ENCODE measurements around the gene EPB41L4A.
A peak's percentile ranks its signal among the peaks of the same experiment; 100 is the strongest.

The EPB41L4A gene

GRCh38 chr5:112384523-112384922 is 34.6 kb downstream of the EPB41L4A start:
- Histone ChIP-seq H3K4me1 (ENCODE audit: control insufficient read depth in 5 of 5, insufficient read depth in 5 of 5, low read length in 5 of 5) (peaks cover 0 to 31% (median 14%) of the 10 kb centered on the region in 5 donors), H3K9ac (ENCODE audit: low read length in 5 of 5) (no peak overlapping the region), H3K36me3 (ENCODE audit: control insufficient read depth in 5 of 5, insufficient read depth in 5 of 5, low read length in 5 of 5) (no peaks in the 10 kb centered on the region), H3K27me3 (ENCODE audit: control insufficient read depth in 5 of 5, insufficient read depth in 4 of 5, low read length in 5 of 5) (no peaks in the 10 kb centered on the region), H3K27ac (ENCODE audit: low read depth, low read length) (no peak overlapping the region), H3K4me3 (ENCODE audit: low read depth in 1 of 5, low read length in 5 of 5) (no peak overlapping the region), H3K9me3 (ENCODE audit: control insufficient read depth in 5 of 5, low read length in 5 of 5) (no peaks in the 10 kb centered on the region)

- Histone ChIP-seq H3K4me1 (ENCODE audit: control insufficient read depth in 5 of 5, insufficient read depth in 5 of 5, low read length in 5 of 5) (peaks cover 0 to 28% (median 14%) of the 10 kb centered on the region in 5 donors), H3K9me3 (ENCODE audit: control insufficient read depth in 5 of 5, low read length in 5 of 5) (no peaks in the 10 kb centered on the region), H3K36me3 (ENCODE audit: control insufficient read depth in 5 of 5, insufficient read depth in 5 of 5, low read length in 5 of 5) (no peaks in the 10 kb centered on the region), H3K27me3 (ENCODE audit: control insufficient read depth in 5 of 5, insufficient read depth in 4 of 5, low read length in 5 of 5) (no peaks in the 10 kb centered on the region), H3K9ac (ENCODE audit: low read length in 5 of 5) (no peak overlapping the region), H3K27ac (ENCODE audit: low read depth, low read length) (no peak overlapping the region), H3K4me3 (ENCODE audit: low read depth in 1 of 5, low read length in 5 of 5) (no peak overlapping the region)
These were observed 36.2 kb downstream of the EPB41L4A start for GRCh38 chr5:112382886-112383285.

- H3K9me3 ChIP-seq (ENCODE audit: control insufficient read depth in 5 of 5, low read length in 5 of 5): no peaks in the 10 kb centered on the region
- H3K27me3 ChIP-seq (ENCODE audit: control insufficient read depth in 5 of 5, insufficient read depth in 4 of 5, low read length in 5 of 5): no peaks in the 10 kb centered on the region
- H3K9ac ChIP-seq (ENCODE audit: low read length in 5 of 5): no peak overlapping the region
- no peak overlapping the region for H3K27ac ChIP-seq (ENCODE audit: low read depth, low read length)
- H3K36me3 ChIP-seq (ENCODE audit: control insufficient read depth in 5 of 5, insufficient read depth in 5 of 5, low read length in 5 of 5): no peaks in the 10 kb centered on the region
- peaks cover 0 to 28% (median 14%) of the 10 kb centered on the region in 5 donors for H3K4me1 ChIP-seq (ENCODE audit: control insufficient read depth in 5 of 5, insufficient read depth in 5 of 5, low read length in 5 of 5)
- H3K4me3 ChIP-seq (ENCODE audit: low read depth in 1 of 5, low read length in 5 of 5): no peak overlapping the region
These were observed 37.6 kb downstream of the EPB41L4A start for GRCh38 chr5:112381521-112381920.

- Histone ChIP-seq H3K27me3 (ENCODE audit: control insufficient read depth in 5 of 5, insufficient read depth in 4 of 5, low read length in 5 of 5) (no peaks in the 10 kb centered on the region), H3K4me3 (ENCODE audit: low read depth in 1 of 5, low read length in 5 of 5) (no peak overlapping the region), H3K4me1 (ENCODE audit: control insufficient read depth in 5 of 5, insufficient read depth in 5 of 5, low read length in 5 of 5) (peaks cover 0 to 34% (median 14%) of the 10 kb centered on the region in 5 donors), H3K27ac (ENCODE audit: low read depth, low read length) (no peak overlapping the region), H3K36me3 (ENCODE audit: control insufficient read depth in 5 of 5, insufficient read depth in 5 of 5, low read length in 5 of 5) (no peaks in the 10 kb centered on the region), H3K9me3 (ENCODE audit: control insufficient read depth in 5 of 5, low read length in 5 of 5) (no peaks in the 10 kb centered on the region), H3K9ac (ENCODE audit: low read length in 5 of 5) (no peak overlapping the region)
These were observed 39.3 kb downstream of the EPB41L4A start for GRCh38 chr5:112379542-112380325.

- Histone ChIP-seq H3K27ac (ENCODE audit: low read depth, low read length) (no peak overlapping the region), H3K27me3 (ENCODE audit: control insufficient read depth in 5 of 5, insufficient read depth in 4 of 5, low read length in 5 of 5) (no peaks in the 10 kb centered on the region), H3K36me3 (ENCODE audit: control insufficient read depth in 5 of 5, insufficient read depth in 5 of 5, low read length in 5 of 5) (no peaks in the 10 kb centered on the region), H3K9me3 (ENCODE audit: control insufficient read depth in 5 of 5, low read length in 5 of 5) (no peaks in the 10 kb centered on the region), H3K9ac (ENCODE audit: low read length in 5 of 5) (no peak overlapping the region), H3K4me1 (ENCODE audit: control insufficient read depth in 5 of 5, insufficient read depth in 5 of 5, low read length in 5 of 5) (peaks cover 0 to 28% (median 14%) of the 10 kb centered on the region in 5 donors), H3K4me3 (ENCODE audit: low read depth in 1 of 5, low read length in 5 of 5) (no peak overlapping the region)
These were observed 44.3 kb downstream of the EPB41L4A start for GRCh38 chr5:112374818-112375217.

GRCh38 chr5:112374356-112374755 is 44.7 kb downstream of the EPB41L4A start:
- no peak overlapping the region for H3K27ac ChIP-seq (ENCODE audit: low read depth, low read length)
- no peak overlapping the region for H3K4me3 ChIP-seq (ENCODE audit: low read depth in 1 of 5, low read length in 5 of 5)
- H3K9ac ChIP-seq (ENCODE audit: low read length in 5 of 5): no peak overlapping the region
- no peaks in the 10 kb centered on the region for H3K36me3 ChIP-seq (ENCODE audit: control insufficient read depth in 5 of 5, insufficient read depth in 5 of 5, low read length in 5 of 5)
- H3K9me3 ChIP-seq (ENCODE audit: control insufficient read depth in 5 of 5, low read length in 5 of 5): no peaks in the 10 kb centered on the region
- H3K4me1 ChIP-seq (ENCODE audit: control insufficient read depth in 5 of 5, insufficient read depth in 5 of 5, low read length in 5 of 5): peaks cover 0 to 28% (median 13%) of the 10 kb centered on the region in 5 donors
- H3K27me3 ChIP-seq (ENCODE audit: control insufficient read depth in 5 of 5, insufficient read depth in 4 of 5, low read length in 5 of 5): no peaks in the 10 kb centered on the region

GRCh38 chr5:112373885-112374284 is 45.2 kb downstream of the EPB41L4A start:
- Histone ChIP-seq H3K27ac (ENCODE audit: low read depth, low read length) (no peak overlapping the region), H3K36me3 (ENCODE audit: control insufficient read depth in 5 of 5, insufficient read depth in 5 of 5, low read length in 5 of 5) (no peaks in the 10 kb centered on the region), H3K4me1 (ENCODE audit: control insufficient read depth in 5 of 5, insufficient read depth in 5 of 5, low read length in 5 of 5) (peaks cover 0 to 31% (median 13%) of the 10 kb centered on the region in 5 donors), H3K27me3 (ENCODE audit: control insufficient read depth in 5 of 5, insufficient read depth in 4 of 5, low read length in 5 of 5) (no peaks in the 10 kb centered on the region), H3K9me3 (ENCODE audit: control insufficient read depth in 5 of 5, low read length in 5 of 5) (no peaks in the 10 kb centered on the region), H3K4me3 (ENCODE audit: low read depth in 1 of 5, low read length in 5 of 5) (no peak overlapping the region), H3K9ac (ENCODE audit: low read length in 5 of 5) (no peak overlapping the region)

GRCh38 chr5:112372543-112372942 is 46.5 kb downstream of the EPB41L4A start:
- Histone ChIP-seq H3K4me1 (ENCODE audit: control insufficient read depth in 5 of 5, insufficient read depth in 5 of 5, low read length in 5 of 5) (peaks cover 0 to 42% (median 13%) of the 10 kb centered on the region in 5 donors), H3K4me3 (ENCODE audit: low read depth in 1 of 5, low read length in 5 of 5) (no peak overlapping the region), H3K27me3 (ENCODE audit: control insufficient read depth in 5 of 5, insufficient read depth in 4 of 5, low read length in 5 of 5) (no peaks in the 10 kb centered on the region), H3K27ac (ENCODE audit: low read depth, low read length) (no peak overlapping the region), H3K9me3 (ENCODE audit: control insufficient read depth in 5 of 5, low read length in 5 of 5) (no peaks in the 10 kb centered on the region), H3K9ac (ENCODE audit: low read length in 5 of 5) (no peak overlapping the region), H3K36me3 (ENCODE audit: control insufficient read depth in 5 of 5, insufficient read depth in 5 of 5, low read length in 5 of 5) (no peaks in the 10 kb centered on the region)

- no peak overlapping the region for H3K27ac ChIP-seq (ENCODE audit: low read depth, low read length)
- H3K9ac ChIP-seq (ENCODE audit: low read length in 5 of 5): no peak overlapping the region
- H3K27me3 ChIP-seq (ENCODE audit: control insufficient read depth in 5 of 5, insufficient read depth in 4 of 5, low read length in 5 of 5): no peaks in the 10 kb centered on the region
- H3K4me1 ChIP-seq (ENCODE audit: control insufficient read depth in 5 of 5, insufficient read depth in 5 of 5, low read length in 5 of 5): peaks cover 0 to 54% (median 13%) of the 10 kb centered on the region in 5 donors
- no peaks in the 10 kb centered on the region for H3K9me3 ChIP-seq (ENCODE audit: control insufficient read depth in 5 of 5, low read length in 5 of 5)
- no peak overlapping the region for H3K4me3 ChIP-seq (ENCODE audit: low read depth in 1 of 5, low read length in 5 of 5)
- no peaks in the 10 kb centered on the region for H3K36me3 ChIP-seq (ENCODE audit: control insufficient read depth in 5 of 5, insufficient read depth in 5 of 5, low read length in 5 of 5)
These were observed 48.0 kb downstream of the EPB41L4A start for GRCh38 chr5:112371067-112371466.

- Histone ChIP-seq H3K4me3 (ENCODE audit: low read depth in 1 of 5, low read length in 5 of 5) (no peak overlapping the region), H3K36me3 (ENCODE audit: control insufficient read depth in 5 of 5, insufficient read depth in 5 of 5, low read length in 5 of 5) (no peaks in the 10 kb centered on the region), H3K4me1 (ENCODE audit: control insufficient read depth in 5 of 5, insufficient read depth in 5 of 5, low read length in 5 of 5) (peaks cover 0 to 32% (median 0%) of the 10 kb centered on the region in 5 donors), H3K9ac (ENCODE audit: low read length in 5 of 5) (no peak overlapping the region), H3K9me3 (ENCODE audit: control insufficient read depth in 5 of 5, low read length in 5 of 5) (no peaks in the 10 kb centered on the region), H3K27me3 (ENCODE audit: control insufficient read depth in 5 of 5, insufficient read depth in 4 of 5, low read length in 5 of 5) (no peaks in the 10 kb centered on the region), H3K27ac (ENCODE audit: low read depth, low read length) (peak overlapping the region; percentile 12)
These were observed 51.7 kb downstream of the EPB41L4A start for GRCh38 chr5:112367400-112367799.

Data from subcutaneous abdominal adipose tissue (tissue), 5 donors.